T-cell (primary cell): ENCODE results near the gene PPP1CC. TPM values are rescaled to one million over a fixed set of nuclear protein-coding genes. Genes with fewer than 3 reads are reported as not detected.
A peak's percentile ranks its signal among the peaks of the same experiment; 100 is the strongest.

ENCODE experiments used
- ATAC-seq, 4 experiments: fragments of 200-7000 bp in 3 of 4; fragments of 150-1000 bp in 1 of 4; cut with Tn5 transposase; replicated peaks in 1 of 4; 1 replicate in 3 of 4; 2 replicates in 1 of 4; pipeline ENCODE4 v1.10.0; 2021; ENCODE audit warnings: moderate library complexity in 3 of 4, mild to moderate bottlenecking in 2 of 4, moderate number of reproducible peaks in 1 of 4
- CTCF ChIA-PET, 2 donors: fragments of 300-600 bp; sonication (Branson Sonifier 250); formaldehyde crosslinking; loops; one replicate each; lab custom pipeline; 2022; ENCODE audit warnings: antibody characterized with exemption in 2 of 2; lab: Charles Lee
- POLR2A ChIA-PET, 2 donors: fragments of 300-600 bp; sonication (Branson Sonifier 250); formaldehyde crosslinking; loops; one replicate each; lab custom pipeline; 2022; ENCODE audit warnings: antibody characterized with exemption in 2 of 2; lab: Charles Lee
- DNase-seq, 35 experiments: peaks; one replicate each; pipeline versions ENCODE4 v3.0.0 to v3.0.0-alpha.2; 2013 to 2023
- H3K27ac ChIP-seq: one replicate; pipeline ENCODE4 v1.5.1; 2013; ENCODE audit warnings: low read length
- H3K27me3 ChIP-seq, 2 experiments: replicated peaks in 1 of 2; 1 replicate in 1 of 2; 2 replicates in 1 of 2; pipeline versions ENCODE4 v1.6.1 to v1.7.0; 2013; ENCODE audit warnings: low read length in 1 of 2, mixed read lengths in 1 of 2; ENCODE audit not compliant: control insufficient read depth in 2 of 2, insufficient read depth in 2 of 2; ENCODE audit errors: extremely low read depth in 1 of 2
- H3K36me3 ChIP-seq, 2 donors: 1 replicate in 1 of 2; 2 replicates in 1 of 2; pipeline versions ENCODE4 v1.6.1 to v1.7.0; 2013; ENCODE audit warnings: low read length in 1 of 2; ENCODE audit not compliant: control insufficient read depth in 2 of 2, insufficient read depth in 1 of 2; ENCODE audit errors: extremely low read depth in 1 of 2
- H3K4me1 ChIP-seq, 2 experiments: 1 replicate in 1 of 2; 2 replicates in 1 of 2; pipeline versions ENCODE4 v1.6.1 to v1.7.0; 2013; ENCODE audit warnings: low read length in 2 of 2, mixed read lengths in 1 of 2; ENCODE audit not compliant: insufficient read depth in 2 of 2, control insufficient read depth in 1 of 2; ENCODE audit errors: extremely low read depth in 1 of 2
- H3K4me3 ChIP-seq, 2 donors: 1 replicate in 1 of 2; 2 replicates in 1 of 2; pipeline versions ENCODE4 v1.5.1 to v1.7.0; 2013; ENCODE audit warnings: mild to moderate bottlenecking in 2 of 2, low read length in 1 of 2, moderate library complexity in 1 of 2; ENCODE audit not compliant: control insufficient read depth in 1 of 2; ENCODE audit errors: extremely low read depth in 1 of 2
- H3K9me3 ChIP-seq: 2 replicates; pipeline ENCODE4 v1.7.0; 2013
- H3K27ac Mint-ChIP-seq, 2 donors: one replicate each; pipeline ENCODE4 v1.8.0; 2020 to 2021; ENCODE audit warnings: mild to moderate bottlenecking in 2 of 2, mixed read lengths in 2 of 2
- H3K27me3 Mint-ChIP-seq, 2 donors: one replicate each; pipeline ENCODE4 v1.8.0; 2021 to 2022; ENCODE audit warnings: mixed read lengths in 2 of 2
- H3K36me3 Mint-ChIP-seq: one replicate; pipeline ENCODE4 v1.8.0; 2021; ENCODE audit warnings: mixed read lengths
- H3K4me1 Mint-ChIP-seq, 3 donors: one replicate each; pipeline ENCODE4 v1.8.0; 2020 to 2022; ENCODE audit warnings: mixed read lengths in 3 of 3, mild to moderate bottlenecking in 1 of 3
- H3K4me3 Mint-ChIP-seq, 3 donors: one replicate each; pipeline ENCODE4 v1.8.0; 2020 to 2022; ENCODE audit warnings: mild to moderate bottlenecking in 3 of 3, mixed read lengths in 3 of 3, moderate library complexity in 3 of 3
- H3K9me3 Mint-ChIP-seq, 3 donors: one replicate each; pipeline ENCODE4 v1.8.0; 2020 to 2022; ENCODE audit warnings: mixed read lengths in 3 of 3
- WGBS: methylation state at CpG from one replicate; pipeline ENCODE4 v1.1.5; 2013; ENCODE audit warnings: missing lambda C conversion rate; ENCODE audit not compliant: insufficient coverage; 5-methylcytosine and 5-hydroxymethylcytosine counted together
- total RNA-seq, 35 experiments: library from RNA in 6 of 35; stranded (reverse) in 6 of 35; fragments of 120-200 nt in 1 of 35; gene quantifications; one replicate each; pipeline versions ENCODE4 v1.2.1 to v1.2.4 and lab custom pipeline; 2013 to 2026

The PPP1CC gene
- total RNA-seq, 5 donors from 2014 or later (not counting 1 experiment from before 2014, with no cell fraction given) = 113 to 154 (median 134) TPM

GRCh38 chr12:110702081-110702480 is 40.6 kb downstream of the PPP1CC start:
- no peaks in the 10 kb centered on the region for H3K27me3 Mint-ChIP-seq
- Histone ChIP-seq H3K4me3 (no peak overlapping the region), H3K4me1 (peaks cover 7 to 11% of the 10 kb centered on the region in 2 experiments), H3K27me3 (no peaks in the 10 kb centered on the region), H3K36me3 (no peaks in the 10 kb centered on the region), H3K27ac (no peak overlapping the region), H3K9me3 (no peaks in the 10 kb centered on the region)
- ChIA-PET POLR2A (no interaction called here), CTCF (interaction anchor here (0.6 to 0.7 kb wide), 2 partner anchors 74 to 245 kb away, joined by 3 to 4 read pairs; no protein-coding TSS in a partner anchor)
- no peaks in the 10 kb centered on the region for H3K36me3 Mint-ChIP-seq
- no peak overlapping the region for H3K4me3 Mint-ChIP-seq
- peaks cover 5 to 11% (median 8%) of the 10 kb centered on the region in 3 donors for H3K4me1 Mint-ChIP-seq
- H3K27ac Mint-ChIP-seq = no peak overlapping the region
- WGBS = 94% methylated on average over 2 of the region's 5 CpGs
- ATAC-seq = no peak
- DNase-seq = no peak
- H3K9me3 Mint-ChIP-seq = no peaks in the 10 kb centered on the region

DNA sequence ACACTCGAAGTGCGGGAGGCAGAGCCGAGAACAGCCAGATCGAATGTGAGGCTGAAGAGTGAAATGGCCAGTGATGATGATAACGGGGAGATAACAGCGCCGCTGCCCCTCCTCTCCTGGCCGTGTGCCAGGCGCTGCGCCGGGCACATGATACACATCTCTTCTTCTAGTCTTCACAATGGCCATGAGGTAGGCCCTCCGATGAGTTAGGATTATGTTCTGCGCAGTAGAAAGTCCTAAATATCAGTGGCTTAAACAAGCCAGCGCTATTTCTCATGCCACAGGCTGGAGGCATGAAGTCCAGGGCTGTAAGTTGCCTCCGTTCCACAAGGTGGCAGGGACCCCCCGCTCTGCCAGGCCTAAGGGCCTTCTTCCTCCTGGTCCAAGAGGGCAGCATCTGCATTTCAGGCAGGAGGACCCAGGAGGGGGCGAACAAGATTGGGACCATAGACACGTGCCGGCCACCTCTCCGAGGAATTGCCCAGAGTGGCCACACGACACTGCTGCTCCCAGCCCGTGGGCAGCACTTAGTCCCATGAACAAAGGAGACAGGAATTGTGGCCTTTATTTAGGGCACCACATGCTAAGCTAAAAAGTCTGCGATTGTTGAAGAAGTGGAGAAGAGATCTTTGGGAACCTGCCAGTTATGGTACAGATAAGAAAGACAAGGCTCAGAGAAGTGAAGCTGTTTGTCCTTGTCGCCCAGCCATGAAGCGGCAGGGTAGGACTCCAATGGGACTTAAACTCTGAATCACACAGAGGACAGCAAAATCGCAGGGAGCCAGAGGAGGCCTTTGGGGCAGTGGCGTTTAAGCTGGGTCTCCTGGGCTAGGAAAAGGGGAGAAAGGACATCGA is 42.9 kb downstream of the PPP1CC start:
- no peaks in the 10 kb centered on the region for H3K9me3 Mint-ChIP-seq
- Histone ChIP-seq H3K4me3 (no peak overlapping the region), H3K4me1 (peaks cover 7 to 11% of the 10 kb centered on the region in 2 experiments), H3K36me3 (no peaks in the 10 kb centered on the region), H3K9me3 (no peaks in the 10 kb centered on the region), H3K27ac (no peak overlapping the region), H3K27me3 (no peaks in the 10 kb centered on the region)
- peaks cover 5 to 15% (median 11%) of the 10 kb centered on the region in 3 donors for H3K4me1 Mint-ChIP-seq
- ChIA-PET CTCF (interaction anchor here in 1 of 2 donors (1.2 kb wide), 1 partner anchor 250 kb away, joined by 3 read pairs; the partner anchor contains the start of gene ARPC3), POLR2A (no interaction called here)
- no peaks in the 10 kb centered on the region for H3K27me3 Mint-ChIP-seq
- ATAC-seq = no peak
- H3K36me3 Mint-ChIP-seq = no peaks in the 10 kb centered on the region
- DNase-seq = no peak
- H3K27ac Mint-ChIP-seq = no peak overlapping the region
- H3K4me3 Mint-ChIP-seq = no peak overlapping the region
- WGBS = 93% methylated on average over 22 of the region's 28 CpGs

GRCh38 chr12:110698171-110698902 is 44.4 kb downstream of the PPP1CC start:
- H3K4me3 ChIP-seq = peak overlapping the region in 1 of 2 donors; percentile 6
- no peaks in the 10 kb centered on the region for H3K9me3 Mint-ChIP-seq

DNA sequence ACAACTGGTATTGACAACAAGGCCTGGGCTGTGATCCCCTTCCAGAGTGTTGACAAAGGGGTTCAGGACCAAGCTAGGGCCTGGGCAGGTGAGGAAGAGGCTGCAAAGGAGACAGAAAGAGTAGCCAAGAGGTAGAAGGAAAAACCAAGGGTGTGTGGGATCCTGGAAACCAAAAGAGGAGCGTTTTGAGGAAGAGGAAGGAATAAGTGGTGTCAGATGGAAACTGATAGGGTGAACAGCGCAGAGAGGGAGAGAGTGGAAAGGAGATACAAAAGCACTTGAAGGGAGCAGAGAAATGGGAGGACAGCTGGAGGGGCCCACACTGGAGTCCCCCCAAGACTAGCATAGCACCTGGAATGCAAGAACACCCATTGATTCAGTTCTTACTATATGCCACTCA is 45.5 kb downstream of the PPP1CC start:
- 89% methylated on average over 2 of the region's 2 CpGs for WGBS
- no peak for ATAC-seq
- H3K9me3 ChIP-seq = no peaks in the 10 kb centered on the region
- ChIA-PET POLR2A (no interaction called here), CTCF (interaction anchor here (0.7 to 1.2 kb wide), 3 partner anchors 19 to 146 kb away, joined by 3 read pairs; no protein-coding TSS in a partner anchor)
- no peak for DNase-seq
- H3K4me3 Mint-ChIP-seq = no peak overlapping the region
- H3K27ac Mint-ChIP-seq = peak overlapping the region in 1 of 2 donors; percentile 0
- peaks cover 7 to 15% (median 14%) of the 10 kb centered on the region in 3 donors for H3K4me1 Mint-ChIP-seq
- peaks cover 8 to 18% of the 10 kb centered on the region in 2 experiments for H3K4me1 ChIP-seq
- H3K27me3 ChIP-seq = no peaks in the 10 kb centered on the region
- H3K9me3 Mint-ChIP-seq = no peaks in the 10 kb centered on the region
- H3K36me3 Mint-ChIP-seq = no peaks in the 10 kb centered on the region
- H3K4me3 ChIP-seq = no peak overlapping the region
- H3K27me3 Mint-ChIP-seq = no peaks in the 10 kb centered on the region
- no peaks in the 10 kb centered on the region for H3K36me3 ChIP-seq
- no peak overlapping the region for H3K27ac ChIP-seq

More at GRCh38 chr12:110698171-110698902, 44.4 kb downstream of the PPP1CC start:
- DNase-seq (peak; percentile 56 to 88 (median 75)), ATAC-seq (peak; percentile 98 to 100 (median 100))
- POLR2A ChIA-PET = no interaction called here
- H3K27ac Mint-ChIP-seq = peak overlapping the region; percentile 86 to 87
- CTCF ChIA-PET = interaction anchor here (0.6 to 1.2 kb wide), 3 partner anchors 95 to 620 kb away, joined by 3 to 4 read pairs (median 3); no protein-coding TSS in a partner anchor
- H3K27me3 ChIP-seq = no peaks in the 10 kb centered on the region
- no peaks in the 10 kb centered on the region for H3K36me3 ChIP-seq
- no peaks in the 10 kb centered on the region for H3K36me3 Mint-ChIP-seq
- no peak overlapping the region for H3K4me3 Mint-ChIP-seq
- H3K27ac ChIP-seq = no peak overlapping the region
- no peaks in the 10 kb centered on the region for H3K9me3 ChIP-seq
- peaks cover 7 to 15% (median 14%) of the 10 kb centered on the region in 3 donors for H3K4me1 Mint-ChIP-seq
- H3K4me1 ChIP-seq = peaks cover 8 to 18% of the 10 kb centered on the region in 2 experiments
- WGBS = 37% methylated on average over 13 of the region's 20 CpGs
- no peaks in the 10 kb centered on the region for H3K27me3 Mint-ChIP-seq

DNA sequence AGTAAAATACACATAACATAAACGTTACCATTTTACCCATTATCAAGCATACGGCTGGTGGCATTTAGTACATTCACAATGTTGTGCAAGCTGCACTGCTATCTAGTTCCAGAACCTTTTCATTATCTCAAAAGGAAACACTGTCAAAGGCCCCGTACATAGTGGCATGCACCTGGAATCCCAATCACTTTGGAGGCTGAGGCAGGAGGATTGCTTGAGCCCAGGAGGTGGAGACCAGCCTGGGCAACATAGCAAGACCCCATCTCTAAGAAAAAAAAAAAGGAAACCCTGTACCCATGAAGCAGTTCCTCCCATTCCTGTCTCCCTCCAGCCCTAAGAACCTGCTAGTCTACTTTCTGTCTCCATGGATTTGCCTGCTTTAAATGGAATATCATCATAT is 46.4 kb downstream of the PPP1CC start:
- no peaks in the 10 kb centered on the region for H3K27me3 ChIP-seq
- ChIA-PET CTCF (interaction anchor here in 1 of 2 donors (0.6 to 0.8 kb wide), 2 partner anchors 76 to 1271 kb away, joined by 3 to 6 read pairs; no protein-coding TSS in a partner anchor), POLR2A (no interaction called here)
- Mint-ChIP-seq H3K36me3 (no peaks in the 10 kb centered on the region), H3K4me3 (no peak overlapping the region), H3K27me3 (no peaks in the 10 kb centered on the region), H3K27ac (peak overlapping the region in 1 of 2 donors; percentile 15), H3K9me3 (no peaks in the 10 kb centered on the region), H3K4me1 (peaks cover 7 to 23% (median 21%) of the 10 kb centered on the region in 3 donors)
- 100% methylated on average over 2 of the region's 3 CpGs for WGBS
- ATAC-seq = no peak
- no peak overlapping the region for H3K27ac ChIP-seq
- H3K4me3 ChIP-seq = no peak overlapping the region
- H3K9me3 ChIP-seq = no peaks in the 10 kb centered on the region
- H3K4me1 ChIP-seq = peaks cover 8 to 21% of the 10 kb centered on the region in 2 experiments
- no peak for DNase-seq
- H3K36me3 ChIP-seq = no peaks in the 10 kb centered on the region

DNA sequence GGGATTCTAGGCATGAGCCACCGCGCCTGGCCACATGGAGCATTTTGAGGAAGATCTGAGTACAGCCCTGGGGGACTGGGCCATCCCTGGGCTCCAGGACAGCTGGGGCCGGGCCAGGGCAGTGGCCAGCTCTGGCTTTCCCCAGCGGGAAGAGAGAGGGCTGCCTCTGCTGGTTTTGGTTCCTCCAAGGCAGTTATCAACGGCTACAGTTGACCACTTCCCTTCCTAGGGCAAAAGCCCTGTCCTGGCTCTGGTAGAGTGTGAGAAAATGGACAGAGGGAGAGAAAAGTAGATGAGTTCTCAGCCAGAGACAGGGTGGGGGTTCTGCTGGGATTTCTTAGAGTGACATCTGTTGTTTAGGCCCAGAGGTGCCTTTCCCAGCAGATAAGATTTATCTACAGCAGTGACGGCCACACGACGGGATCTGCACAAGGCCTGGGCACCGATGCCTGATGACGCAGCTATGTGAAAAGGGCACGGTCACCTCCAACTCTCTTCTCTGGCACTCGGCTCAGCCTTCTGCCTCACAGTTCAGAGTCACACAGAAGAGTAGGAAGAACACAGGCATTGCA is 48.3 kb downstream of the PPP1CC start:
- H3K4me3 Mint-ChIP-seq = no peak overlapping the region
- DNase-seq = peak in 1 of 35 experiments; percentile 26
- Histone ChIP-seq H3K36me3 (no peaks in the 10 kb centered on the region), H3K4me3 (no peak overlapping the region), H3K4me1 (peaks cover 15 to 31% of the 10 kb centered on the region in 2 experiments), H3K9me3 (no peaks in the 10 kb centered on the region), H3K27ac (no peak overlapping the region), H3K27me3 (no peaks in the 10 kb centered on the region)
- CTCF ChIA-PET = no interaction called here
- no peak for ATAC-seq
- H3K27ac Mint-ChIP-seq = no peak overlapping the region
- H3K4me1 Mint-ChIP-seq = peaks cover 17 to 35% (median 33%) of the 10 kb centered on the region in 3 donors
- 90% methylated on average over 12 of the region's 12 CpGs for WGBS
- no peaks in the 10 kb centered on the region for H3K27me3 Mint-ChIP-seq
- no peaks in the 10 kb centered on the region for H3K36me3 Mint-ChIP-seq
- POLR2A ChIA-PET = no interaction called here
- H3K9me3 Mint-ChIP-seq = no peaks in the 10 kb centered on the region
